CD4-positive, alpha-beta T cell treated with Interleukin-6 for 4 hours (primary cell): ENCODE results near the gene MAP2.
"Not testable (repeated sequence)": the region's sequence is repeated elsewhere in the genome, so short reads cannot be mapped to it uniquely, and the experiment has no call there.

Source experiments
- DNase-seq: peaks from one replicate; pipeline ENCODE4 v3.0.0-alpha.2; 2020; ENCODE audit warnings: mixed read lengths

Gene MAP2

GRCh38 chr2:209492296-209492695 is 68.4 kb downstream of the MAP2 start:
- DNase-seq: not testable (repeated sequence)

- DNase-seq: not testable (repeated sequence)
Measured at GRCh38 chr2:209495068-209495620, 71.3 kb downstream of the MAP2 start.

DNA sequence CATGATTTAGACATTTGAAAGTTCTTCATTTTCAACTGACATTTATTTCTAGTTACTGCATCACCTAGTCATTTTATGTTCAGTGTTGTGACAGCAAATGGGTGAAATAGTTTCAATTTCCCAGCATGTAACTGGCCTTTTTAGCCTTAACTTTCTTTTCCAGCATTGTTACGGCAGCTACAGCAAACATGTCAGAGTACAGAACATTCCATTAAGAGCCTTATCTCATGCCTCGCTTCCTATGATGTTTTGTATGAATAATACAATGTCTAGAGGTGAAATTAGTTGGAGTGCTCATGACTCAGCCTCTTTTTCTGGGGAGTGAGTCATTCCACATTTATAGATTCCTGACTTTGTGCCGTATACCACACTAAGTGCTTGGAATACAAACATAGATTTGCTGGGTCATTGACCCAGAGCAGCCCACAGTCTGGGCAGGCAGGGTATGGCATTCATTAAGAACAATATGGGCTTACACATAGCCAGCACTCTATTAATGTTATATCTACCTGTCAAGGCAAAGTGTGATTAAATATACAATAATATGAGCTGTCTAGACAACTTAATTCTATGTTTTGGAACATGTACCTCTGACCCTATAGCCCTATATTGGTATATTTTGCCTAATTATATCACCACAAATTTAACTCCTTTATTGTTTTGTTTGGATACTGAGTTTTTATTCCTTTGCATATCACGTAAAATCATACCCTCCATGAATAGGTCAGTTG is 72.2 kb downstream of the MAP2 start:
- no peak for DNase-seq

- DNase-seq: no peak
Measured at GRCh38 chr2:209496586-209496982, 72.7 kb downstream of the MAP2 start.

DNA sequence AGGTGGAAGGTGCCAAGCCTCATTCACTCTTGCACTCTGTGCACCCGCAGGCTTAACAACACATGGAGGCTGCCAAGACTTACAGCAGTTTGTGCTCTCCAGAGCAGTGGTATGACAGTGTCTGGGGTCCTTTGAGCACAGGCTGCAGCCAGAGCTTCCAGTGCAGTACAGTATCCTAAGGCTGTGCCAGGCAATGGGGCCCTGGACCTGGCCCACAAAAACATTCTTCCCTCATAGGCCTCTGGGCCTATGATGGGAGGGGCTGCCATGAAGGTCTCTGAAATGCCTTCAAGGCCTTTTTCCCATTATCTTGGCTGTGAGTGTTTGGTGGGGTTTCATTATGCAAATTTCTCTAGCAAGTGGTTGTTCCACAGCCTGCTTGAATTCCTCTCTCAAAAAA is 74.8 kb downstream of the MAP2 start:
- DNase-seq: no peak

GRCh38 chr2:209499069-209499468 is 75.2 kb downstream of the MAP2 start:
- DNase-seq: no peak

DNA sequence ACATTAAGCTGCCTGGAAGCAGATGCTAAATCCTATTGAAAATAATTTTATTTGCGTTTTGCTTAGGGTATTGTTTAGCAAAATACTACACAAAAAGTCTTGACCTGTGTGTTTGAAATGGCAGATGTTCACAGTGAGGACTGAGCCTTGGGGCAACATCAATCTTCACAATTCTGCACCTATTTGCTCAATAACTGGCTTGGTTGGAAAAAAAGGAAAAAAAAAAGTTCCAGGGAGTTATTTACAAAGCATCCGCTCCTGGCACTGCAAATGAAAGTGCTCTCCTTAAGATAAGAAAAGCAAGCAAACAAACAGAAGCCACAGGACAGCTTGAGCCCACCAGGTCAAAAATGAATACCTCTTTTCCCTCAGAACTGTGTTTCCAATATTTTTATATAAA is 77.7 kb downstream of the MAP2 start:
- DNase-seq: no peak

DNA sequence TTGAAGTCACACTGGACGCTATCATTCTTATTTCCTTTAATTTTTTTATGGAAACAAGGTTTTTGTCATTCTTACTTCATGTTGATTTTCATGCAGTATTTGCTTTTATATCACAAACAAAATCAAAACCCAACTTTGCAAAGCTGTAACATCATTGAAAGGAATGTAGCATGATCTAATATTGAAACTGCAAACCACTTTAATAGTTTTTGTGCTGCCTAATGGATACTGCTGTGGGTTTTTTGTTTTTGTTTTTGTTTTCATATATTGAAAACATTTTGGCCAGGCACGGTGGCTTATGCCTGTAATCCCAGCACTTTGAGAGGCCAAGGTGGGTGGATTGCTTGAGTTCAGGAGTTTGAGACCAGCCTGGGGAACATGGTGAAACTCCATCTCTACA is 81.6 kb downstream of the MAP2 start:
- DNase-seq: no peak

DNA sequence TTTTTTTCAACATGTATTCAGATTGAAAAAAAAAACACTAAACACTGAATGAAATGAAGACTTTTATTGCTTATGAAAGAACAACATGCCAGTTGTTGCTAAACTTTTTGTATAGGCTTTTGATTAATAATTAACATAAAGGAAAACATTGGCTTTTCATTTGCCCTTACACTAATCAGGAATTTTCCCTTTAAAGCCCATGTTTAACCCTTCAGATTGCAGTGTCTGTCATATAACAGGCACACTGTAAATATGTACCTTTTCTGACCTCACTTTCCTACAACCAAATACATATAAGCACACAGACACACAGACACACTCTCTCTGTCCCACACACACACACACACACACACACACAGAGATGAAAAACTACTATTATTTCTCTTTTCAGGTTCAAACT is 84.4 kb downstream of the MAP2 start:
- DNase-seq: no peak

- no peak for DNase-seq
Measured at GRCh38 chr2:209511637-209512036, 87.8 kb downstream of the MAP2 start.

DNA sequence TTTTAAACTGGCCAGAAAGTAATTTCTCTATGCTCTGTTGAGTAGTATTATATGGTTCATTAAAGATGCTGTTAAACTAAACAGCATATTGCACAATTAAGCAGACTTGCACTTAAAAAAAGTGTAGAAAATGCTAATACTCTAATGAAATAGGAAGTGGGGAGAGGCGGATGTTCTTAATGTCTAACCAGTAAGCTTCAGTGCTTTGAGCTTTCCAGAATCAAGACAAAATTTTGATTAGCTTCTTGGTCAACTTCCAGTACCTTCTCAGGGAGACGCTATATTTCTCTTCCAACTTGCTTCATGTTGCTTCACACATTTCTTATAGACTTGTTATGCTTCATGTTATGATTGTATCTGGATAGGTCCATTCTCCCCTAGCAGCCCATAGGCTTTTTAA is 89.1 kb downstream of the MAP2 start:
- DNase-seq: no peak

GRCh38 chr2:209517436-209517835 is 93.6 kb downstream of the MAP2 start:
- DNase-seq: no peak

DNA sequence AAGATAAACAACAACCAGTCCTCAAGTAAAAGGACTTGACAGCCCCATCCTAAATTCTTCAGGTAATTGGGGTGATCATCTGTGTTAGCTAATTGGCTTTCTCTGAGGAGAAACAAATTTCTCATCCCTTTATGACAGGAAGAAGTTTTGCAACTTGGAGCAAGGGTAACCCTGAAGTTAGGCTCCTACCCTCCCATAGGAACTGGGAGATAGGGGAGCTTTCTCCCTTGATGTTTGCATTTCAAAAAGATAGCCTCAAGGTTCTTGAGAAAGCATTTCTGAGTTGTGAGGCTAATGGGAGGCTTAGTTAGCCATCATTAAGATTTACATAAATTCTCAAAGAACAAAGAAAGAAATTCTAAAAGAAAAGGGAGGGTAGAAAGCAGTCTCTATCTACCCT is 95.4 kb downstream of the MAP2 start:
- no peak for DNase-seq

GRCh38 chr2:209519906-209520305 is 96.1 kb downstream of the MAP2 start:
- no peak for DNase-seq

DNA sequence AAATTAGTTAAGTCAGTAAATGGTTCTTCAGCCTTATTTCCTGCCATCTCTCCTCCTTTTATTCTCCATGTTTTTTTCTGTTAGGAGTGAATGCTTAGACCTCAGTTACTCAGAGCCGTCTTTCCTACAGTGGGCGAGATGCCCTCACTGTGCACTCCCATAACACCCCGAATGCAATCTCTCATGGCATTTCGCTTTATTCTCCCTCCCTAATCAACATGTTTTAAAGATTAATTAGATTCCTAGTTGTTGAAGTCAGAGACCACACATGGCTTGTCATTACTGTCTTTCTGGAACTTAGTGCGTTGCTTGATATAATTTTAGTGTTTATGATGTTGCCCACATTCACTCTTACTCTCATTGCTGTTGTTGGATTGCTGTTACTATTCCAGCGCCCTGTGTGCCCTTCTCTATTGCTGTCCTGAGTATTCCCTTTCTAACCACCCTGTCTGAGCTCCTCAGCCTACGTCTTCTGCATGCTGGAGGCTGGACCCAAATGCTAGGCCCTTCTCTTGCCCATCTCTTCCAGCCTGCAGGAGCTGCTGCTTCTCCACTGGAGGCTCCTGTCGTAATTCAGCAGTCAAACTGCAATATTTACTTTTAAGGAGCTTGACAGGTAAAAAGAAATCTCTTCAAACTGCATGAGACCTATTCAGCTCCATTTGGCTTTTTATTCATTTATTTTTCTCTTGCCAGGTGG is 99.3 kb downstream of the MAP2 start:
- DNase-seq: no peak

- no peak for DNase-seq
Measured at GRCh38 chr2:209523867-209524266, 100.0 kb downstream of the MAP2 start.

GRCh38 chr2:209525331-209525730 is 101.5 kb downstream of the MAP2 start:
- no peak for DNase-seq

- DNase-seq: no peak
Measured at GRCh38 chr2:209525834-209526281, 102.0 kb downstream of the MAP2 start.

DNA sequence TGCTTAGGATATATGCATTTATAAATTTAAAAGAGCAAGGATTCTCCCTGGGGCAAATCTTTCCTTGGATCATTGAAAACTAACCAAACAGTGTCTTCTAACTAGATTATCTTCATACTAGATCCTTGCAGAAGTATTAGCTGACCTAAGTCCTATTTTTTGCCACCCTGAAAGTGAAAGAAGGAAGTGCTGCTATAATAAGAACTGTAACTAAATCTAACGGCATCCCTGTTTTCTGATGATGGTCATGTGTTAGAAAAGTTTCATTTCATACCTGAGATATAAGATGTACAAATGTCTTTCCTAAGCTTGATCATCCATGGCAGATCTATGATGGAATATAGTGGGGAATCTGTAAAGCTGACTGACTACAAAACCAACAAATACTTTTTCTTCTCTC is 102.7 kb downstream of the MAP2 start:
- no peak for DNase-seq

GRCh38 chr2:209529579-209529978 is 105.7 kb downstream of the MAP2 start:
- DNase-seq: no peak

GRCh38 chr2:209532321-209532720 is 108.5 kb downstream of the MAP2 start:
- DNase-seq: no peak

- DNase-seq: no peak
Measured at GRCh38 chr2:209533391-209533790, 109.5 kb downstream of the MAP2 start.

- DNase-seq: no peak
Measured at GRCh38 chr2:209534228-209534627, 110.4 kb downstream of the MAP2 start.

GRCh38 chr2:209536363-209536762 is 112.5 kb downstream of the MAP2 start:
- DNase-seq: no peak
